Measurements from ENCODE around the gene AMELX.

AMELX gene

DNA sequence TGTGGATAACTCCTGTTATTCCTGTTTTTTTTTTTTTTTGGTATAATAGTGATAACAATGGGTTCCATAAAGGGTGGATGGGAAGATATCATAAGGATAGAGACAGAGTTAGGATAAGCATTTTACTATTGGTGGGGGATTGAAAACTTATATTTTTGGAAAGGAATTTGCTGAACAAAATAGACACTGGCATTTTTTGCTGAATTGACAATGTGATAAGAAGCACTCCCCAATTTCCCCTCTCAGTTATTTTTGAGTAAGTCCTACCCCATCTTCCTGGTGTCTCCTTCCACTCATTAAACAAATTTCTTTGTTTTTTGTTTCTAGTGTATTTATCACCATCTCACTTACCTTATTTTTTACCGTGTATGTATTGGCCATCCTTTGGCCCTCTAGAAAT is 55.8 kb downstream of the AMELX start:
- Histone ChIP-seq H3K4me1 (ENCODE audit: control insufficient read depth, insufficient read depth, low read length) (peaks cover 39% of the 10 kb centered on the region), H3K27me3 (ENCODE audit: control insufficient read depth, insufficient read depth, low read length) (no peaks in the 10 kb centered on the region), H3K4me3 (ENCODE audit: low read length) (no peak overlapping the region)

DNA sequence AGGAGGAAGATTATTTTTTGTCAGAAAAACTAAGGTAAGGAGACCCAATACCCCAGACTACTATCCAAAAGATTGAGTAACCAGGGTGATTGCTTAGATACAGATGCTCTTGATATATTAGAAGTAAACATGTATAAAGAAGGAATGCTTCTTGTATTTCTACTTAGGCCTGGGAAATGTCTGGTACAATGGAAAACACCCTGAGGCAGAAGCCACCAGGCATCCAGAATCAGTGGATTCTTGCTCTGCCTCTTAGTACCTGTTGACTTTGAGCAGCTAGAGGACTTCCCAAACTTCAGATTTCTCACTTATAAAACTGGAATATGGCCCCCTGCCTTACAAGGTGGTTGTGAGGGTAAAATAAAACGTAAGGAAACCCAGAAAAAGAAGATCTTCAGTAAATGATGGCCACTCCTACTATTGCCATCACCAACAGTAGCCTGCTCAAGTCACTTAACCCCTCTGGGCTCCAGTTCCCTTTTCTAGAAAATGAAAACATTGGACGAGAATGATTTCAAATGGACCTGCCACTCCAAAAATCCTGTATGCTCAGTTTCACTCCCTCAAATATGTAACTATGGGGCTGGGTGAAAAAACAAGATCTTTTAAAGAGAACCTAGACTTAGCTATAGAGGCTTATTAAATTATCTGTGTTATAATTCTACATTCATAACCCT is 56.6 kb downstream of the AMELX start:
- H3K9ac ChIP-seq (ENCODE audit: low read length), result no peak overlapping the region
- H3K4me3 ChIP-seq (ENCODE audit: low read length), result no peak overlapping the region
- H3K4me1 ChIP-seq (ENCODE audit: control insufficient read depth, insufficient read depth, low read length), result peaks cover 39% of the 10 kb centered on the region
- no peaks in the 10 kb centered on the region for H3K27me3 ChIP-seq (ENCODE audit: control insufficient read depth, insufficient read depth, low read length)
- H3K9me3 ChIP-seq (ENCODE audit: control insufficient read depth, low read length), result no peaks in the 10 kb centered on the region
- no peaks in the 10 kb centered on the region for H3K36me3 ChIP-seq (ENCODE audit: control insufficient read depth, insufficient read depth, low read length)

More for the DNA sequence above, 55.8 kb downstream of the AMELX start:
- no peaks in the 10 kb centered on the region for H3K9me3 ChIP-seq (ENCODE audit: control insufficient read depth, low read length)
- no peak overlapping the region for H3K9ac ChIP-seq (ENCODE audit: low read length)
- no peaks in the 10 kb centered on the region for H3K36me3 ChIP-seq (ENCODE audit: control insufficient read depth, insufficient read depth, low read length)

All from mucosa of stomach (tissue), 1 donor.